GM19438 (cell line): ENCODE measurements around the gene MED8.

Source experiments
- ATAC-seq: cut with Tn5 transposase; IDR thresholded peaks from one replicate; pipeline ENCODE4 v1.9.1; 2021; ENCODE audit warnings: low read depth; ENCODE audit not compliant: unreplicated experiment

MED8 gene

GRCh38 chr1:43389326-43390313 lies at the start of gene MED8, which contains the start of gene SZT2:
TSS of gene MED8 (minus strand) at chr1:43389800. CDS start at chr1:43389764, 36 bp downstream.
TSS of gene SZT2 (plus strand) at chr1:43389899. CDS start at chr1:43389969, 70 bp downstream.
- peak; percentile 87 for ATAC-seq

- no peak for ATAC-seq
These were observed 49.5 kb upstream of the MED8 start for GRCh38 chr1:43438953-43439581.

GRCh38 chr1:43438576-43438952 lies 49.0 kb upstream of the MED8 start:
- no peak for ATAC-seq

- no peak for ATAC-seq
These were observed 48.4 kb upstream of the MED8 start for GRCh38 chr1:43438006-43438405.

GRCh38 chr1:43437031-43437973 lies 47.7 kb upstream of the MED8 start:
- no peak for ATAC-seq

- ATAC-seq: no peak
These were observed 46.8 kb upstream of the MED8 start for GRCh38 chr1:43436371-43436770.

- ATAC-seq: no peak
These were observed 45.8 kb upstream of the MED8 start for GRCh38 chr1:43435146-43436145.

GRCh38 chr1:43434256-43434655 lies 44.7 kb upstream of the MED8 start:
- ATAC-seq: no peak

- no peak for ATAC-seq
These were observed 43.3 kb upstream of the MED8 start for GRCh38 chr1:43432907-43433306.

GRCh38 chr1:43432171-43432860 lies 42.7 kb upstream of the MED8 start:
- no peak for ATAC-seq

GRCh38 chr1:43431676-43432075 lies 42.1 kb upstream of the MED8 start:
- ATAC-seq: no peak

- no peak for ATAC-seq
These were observed 41.2 kb upstream of the MED8 start for GRCh38 chr1:43430831-43431230.

- ATAC-seq: no peak
These were observed 38.3 kb upstream of the MED8 start for GRCh38 chr1:43427941-43428340.

- no peak for ATAC-seq
These were observed 37.9 kb upstream of the MED8 start for GRCh38 chr1:43427524-43427923.

GRCh38 chr1:43426221-43426620 lies 36.6 kb upstream of the MED8 start:
- ATAC-seq: no peak

- no peak for ATAC-seq
These were observed 35.4 kb upstream of the MED8 start for GRCh38 chr1:43425045-43425444.

- ATAC-seq: no peak
These were observed 34.3 kb upstream of the MED8 start for GRCh38 chr1:43423672-43424550.
